WERI-Rb-1 (cell line): ENCODE measurements around the gene RTL3.

Experiments used
- DNase-seq: peaks from one replicate; pipeline ENCODE4 v3.0.0-alpha.2; 2020
- H3K27ac ChIP-seq: fragments of 250-450 bp; sonication (Bioruptor Pico); 2 replicates; pipeline ENCODE4 v1.5.1; 2020; ENCODE audit warnings: mild to moderate bottlenecking, moderate library complexity
- H3K27me3 ChIP-seq: fragments of 250-450 bp; sonication (Bioruptor Pico); 2 replicates; pipeline ENCODE4 v1.5.1; 2021; ENCODE audit warnings: mild to moderate bottlenecking, low read depth, moderate library complexity; ENCODE audit not compliant: insufficient read depth, severe bottlenecking
- H3K36me3 ChIP-seq: fragments of 250-450 bp; sonication (Bioruptor Pico); 2 replicates; pipeline ENCODE4 v1.5.1; 2020; ENCODE audit warnings: mild to moderate bottlenecking, moderate library complexity
- H3K4me3 ChIP-seq: 2 replicates; pipeline ENCODE4 v1.5.1; 2011; ENCODE audit warnings: low read depth, mild to moderate bottlenecking, control low read depth, low read length
- H3K9me3 ChIP-seq: fragments of 250-450 bp; sonication (Bioruptor Pico); 2 replicates; pipeline ENCODE4 v1.5.1; 2021; ENCODE audit warnings: mild to moderate bottlenecking, moderate library complexity; ENCODE audit not compliant: severe bottlenecking
- TF ChIP-seq, protein P1 (sequence below): IDR thresholded peaks from 2 replicates; pipeline ENCODE4 v1.5.1; 2011; ENCODE audit warnings: low read depth, mild to moderate bottlenecking, control low read depth, inconsistent platforms, low read length

Gene RTL3

DNA sequence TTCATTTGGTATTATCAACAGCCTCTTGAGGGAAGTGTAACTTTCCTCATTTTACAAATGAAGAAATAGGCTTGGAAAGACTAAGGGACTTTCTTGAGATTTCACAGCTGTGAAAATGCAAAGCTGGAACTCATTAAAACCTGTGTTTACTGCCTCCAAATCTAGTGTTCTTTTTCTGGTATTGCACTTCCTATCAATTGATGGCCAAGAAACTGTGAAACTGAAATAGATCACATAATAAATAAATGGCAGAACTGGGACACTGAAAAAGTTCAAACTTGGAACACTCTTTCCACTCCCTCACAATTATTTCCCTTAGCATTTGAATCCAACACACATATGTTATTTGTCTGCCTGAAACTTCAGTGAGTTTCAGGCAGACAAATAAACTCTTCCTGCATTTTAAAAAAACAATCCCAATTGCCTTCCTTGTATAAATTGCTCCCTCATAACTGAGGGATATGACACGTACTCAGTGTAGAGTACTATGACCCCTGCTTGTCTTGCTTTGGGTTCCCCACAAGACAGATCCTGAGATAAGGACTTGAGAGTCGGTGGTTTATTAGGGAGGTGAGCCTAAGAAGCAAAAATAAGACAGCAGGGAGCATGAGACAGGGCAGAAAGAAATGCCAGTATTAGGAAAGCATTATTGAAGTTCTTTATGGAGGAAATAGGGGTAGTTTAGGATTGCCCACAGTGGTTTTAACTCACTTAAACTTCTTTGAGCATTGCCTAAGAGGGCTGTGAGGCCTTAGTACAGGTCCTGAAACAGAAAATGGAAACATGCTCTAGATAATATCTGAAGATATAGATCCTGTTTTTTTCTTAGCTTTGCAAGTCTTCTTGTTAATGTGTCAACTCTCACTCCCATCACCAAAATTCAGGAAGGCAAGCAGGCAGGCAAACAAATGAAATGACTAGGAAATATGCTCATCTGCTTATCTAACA lies 33.9 kb downstream of the RTL3 start:
- Histone ChIP-seq H3K27me3 (peaks cover 6% of the 10 kb centered on the region), H3K36me3 (no peaks in the 10 kb centered on the region), H3K9me3 (no peaks in the 10 kb centered on the region), H3K27ac (no peak overlapping the region), H3K4me3 (no peak overlapping the region)
- DNase-seq: no peak
- TF ChIP-seq, protein P1, sequence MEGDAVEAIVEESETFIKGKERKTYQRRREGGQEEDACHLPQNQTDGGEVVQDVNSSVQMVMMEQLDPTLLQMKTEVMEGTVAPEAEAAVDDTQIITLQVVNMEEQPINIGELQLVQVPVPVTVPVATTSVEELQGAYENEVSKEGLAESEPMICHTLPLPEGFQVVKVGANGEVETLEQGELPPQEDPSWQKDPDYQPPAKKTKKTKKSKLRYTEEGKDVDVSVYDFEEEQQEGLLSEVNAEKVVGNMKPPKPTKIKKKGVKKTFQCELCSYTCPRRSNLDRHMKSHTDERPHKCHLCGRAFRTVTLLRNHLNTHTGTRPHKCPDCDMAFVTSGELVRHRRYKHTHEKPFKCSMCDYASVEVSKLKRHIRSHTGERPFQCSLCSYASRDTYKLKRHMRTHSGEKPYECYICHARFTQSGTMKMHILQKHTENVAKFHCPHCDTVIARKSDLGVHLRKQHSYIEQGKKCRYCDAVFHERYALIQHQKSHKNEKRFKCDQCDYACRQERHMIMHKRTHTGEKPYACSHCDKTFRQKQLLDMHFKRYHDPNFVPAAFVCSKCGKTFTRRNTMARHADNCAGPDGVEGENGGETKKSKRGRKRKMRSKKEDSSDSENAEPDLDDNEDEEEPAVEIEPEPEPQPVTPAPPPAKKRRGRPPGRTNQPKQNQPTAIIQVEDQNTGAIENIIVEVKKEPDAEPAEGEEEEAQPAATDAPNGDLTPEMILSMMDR: no peak

DNA sequence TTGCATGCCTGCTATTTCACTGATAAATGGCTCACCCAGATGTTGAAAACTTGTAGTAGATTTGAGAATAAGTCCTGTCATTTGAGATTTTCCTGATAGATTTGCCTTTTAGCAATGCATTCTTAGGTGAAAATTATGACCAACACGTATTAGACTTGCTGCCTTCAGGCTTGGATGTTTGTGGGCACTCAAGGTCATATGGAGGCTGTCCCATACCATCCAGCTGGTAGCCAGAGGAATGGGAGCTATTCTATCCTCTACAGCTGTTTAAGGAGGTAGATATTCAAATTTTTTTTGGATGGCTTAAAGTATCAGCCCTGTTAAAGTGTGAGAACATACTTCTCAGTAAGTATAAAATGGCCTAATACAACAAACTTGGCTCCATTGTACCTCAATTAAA lies 34.7 kb downstream of the RTL3 start:
- no peaks in the 10 kb centered on the region for H3K9me3 ChIP-seq
- H3K27me3 ChIP-seq: peaks cover 9% of the 10 kb centered on the region
- TF ChIP-seq, protein P1: no peak
- no peak for DNase-seq
- no peak overlapping the region for H3K4me3 ChIP-seq
- H3K27ac ChIP-seq: no peak overlapping the region
- no peaks in the 10 kb centered on the region for H3K36me3 ChIP-seq

DNA sequence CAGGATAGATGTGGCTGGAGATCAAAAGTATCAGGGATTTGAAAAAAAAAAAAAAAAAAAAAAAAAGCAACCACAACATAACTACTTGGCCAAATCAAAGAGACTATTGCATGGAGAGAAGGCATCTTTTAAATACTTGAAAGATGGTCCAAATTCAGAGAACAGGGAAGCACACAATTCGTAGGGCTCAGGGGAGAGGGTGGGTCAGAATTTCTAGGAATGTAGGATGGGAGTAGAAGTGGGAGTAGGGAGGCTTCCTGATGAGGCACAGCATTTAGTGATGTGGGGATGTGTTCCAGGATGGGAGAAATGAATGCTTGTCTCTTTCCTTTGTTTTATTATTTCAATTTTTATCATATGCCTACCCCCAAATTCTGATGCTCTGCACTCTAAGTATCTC lies 36.3 kb downstream of the RTL3 start:
- no peak for DNase-seq
- no peak overlapping the region for H3K27ac ChIP-seq
- no peaks in the 10 kb centered on the region for H3K36me3 ChIP-seq
- H3K4me3 ChIP-seq: no peak overlapping the region
- TF ChIP-seq, protein P1: no peak
- peaks cover 6% of the 10 kb centered on the region for H3K27me3 ChIP-seq
- no peaks in the 10 kb centered on the region for H3K9me3 ChIP-seq

DNA sequence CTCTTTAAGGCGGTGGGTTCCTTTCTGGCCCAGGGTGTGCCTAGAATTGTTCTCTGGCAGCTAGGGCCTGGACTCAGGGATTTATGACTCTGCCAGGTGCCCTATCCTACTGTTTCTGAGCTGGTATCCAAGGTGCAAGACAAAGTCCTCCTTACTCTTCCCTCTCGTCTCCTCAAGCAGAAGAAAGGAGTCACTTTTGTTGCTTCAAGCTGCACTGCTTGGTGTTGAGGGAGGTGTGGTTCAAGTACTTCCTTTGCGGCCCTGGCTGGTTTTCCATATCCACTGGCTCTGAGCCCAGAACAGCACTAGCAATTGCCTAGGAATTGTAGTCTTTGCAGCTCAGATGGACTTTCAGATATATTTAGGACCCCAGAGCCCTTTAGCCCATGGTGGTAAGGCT lies 39.3 kb downstream of the RTL3 start:
- Histone ChIP-seq H3K27ac (no peak overlapping the region), H3K9me3 (no peaks in the 10 kb centered on the region), H3K36me3 (no peaks in the 10 kb centered on the region), H3K4me3 (no peak overlapping the region), H3K27me3 (peaks cover 6% of the 10 kb centered on the region)
- no peak for DNase-seq
- TF ChIP-seq, protein P1: no peak

DNA sequence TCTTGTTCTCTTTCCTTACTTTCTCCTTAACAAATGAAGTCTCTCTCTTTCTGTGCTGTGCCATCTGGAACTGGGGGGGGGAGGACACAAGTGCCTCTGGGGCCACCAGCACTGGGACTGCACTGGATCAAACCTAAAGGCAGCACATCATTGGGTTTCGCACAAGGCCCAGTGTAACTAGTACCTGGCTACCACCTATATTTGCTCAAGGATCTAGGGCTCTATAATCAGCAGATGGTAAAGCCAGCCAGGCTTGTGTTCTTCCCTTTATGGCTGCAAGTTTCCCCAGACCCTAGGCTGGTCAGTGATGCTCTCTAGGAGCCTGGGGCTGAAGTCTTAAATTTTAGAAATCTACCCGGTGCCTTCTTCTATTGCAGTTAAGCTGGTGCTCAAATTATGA lies 40.1 kb downstream of the RTL3 start:
- no peaks in the 10 kb centered on the region for H3K9me3 ChIP-seq
- H3K4me3 ChIP-seq: no peak overlapping the region
- no peaks in the 10 kb centered on the region for H3K36me3 ChIP-seq
- TF ChIP-seq, protein P1: no peak
- H3K27me3 ChIP-seq: peaks cover 8% of the 10 kb centered on the region
- no peak overlapping the region for H3K27ac ChIP-seq
- DNase-seq: no peak
